Measurements from ENCODE around the gene SIDT1. TPM values are rescaled to one million over a fixed set of nuclear protein-coding genes. Genes with fewer than 3 reads are reported as not detected.

SIDT1 gene
- total RNA-seq, 3 donors from 2014 or later, result 22.4 to 61.2 (median 37.0) TPM

- no peaks in the 10 kb centered on the region for H3K36me3 ChIP-seq (ENCODE audit: low read depth)
- no peak overlapping the region for H3K4me3 ChIP-seq
- DNase-seq (no peak), ATAC-seq (no peak)
- intact Hi-C loops (cut with DNase I, micrococcal nuclease), result no loop called here
- TF ChIP-seq, protein P1, sequence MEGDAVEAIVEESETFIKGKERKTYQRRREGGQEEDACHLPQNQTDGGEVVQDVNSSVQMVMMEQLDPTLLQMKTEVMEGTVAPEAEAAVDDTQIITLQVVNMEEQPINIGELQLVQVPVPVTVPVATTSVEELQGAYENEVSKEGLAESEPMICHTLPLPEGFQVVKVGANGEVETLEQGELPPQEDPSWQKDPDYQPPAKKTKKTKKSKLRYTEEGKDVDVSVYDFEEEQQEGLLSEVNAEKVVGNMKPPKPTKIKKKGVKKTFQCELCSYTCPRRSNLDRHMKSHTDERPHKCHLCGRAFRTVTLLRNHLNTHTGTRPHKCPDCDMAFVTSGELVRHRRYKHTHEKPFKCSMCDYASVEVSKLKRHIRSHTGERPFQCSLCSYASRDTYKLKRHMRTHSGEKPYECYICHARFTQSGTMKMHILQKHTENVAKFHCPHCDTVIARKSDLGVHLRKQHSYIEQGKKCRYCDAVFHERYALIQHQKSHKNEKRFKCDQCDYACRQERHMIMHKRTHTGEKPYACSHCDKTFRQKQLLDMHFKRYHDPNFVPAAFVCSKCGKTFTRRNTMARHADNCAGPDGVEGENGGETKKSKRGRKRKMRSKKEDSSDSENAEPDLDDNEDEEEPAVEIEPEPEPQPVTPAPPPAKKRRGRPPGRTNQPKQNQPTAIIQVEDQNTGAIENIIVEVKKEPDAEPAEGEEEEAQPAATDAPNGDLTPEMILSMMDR (IDR thresholded peaks at IDR 0.05), result no peak
- H3K4me1 ChIP-seq (ENCODE audit: low read depth), result no peaks in the 10 kb centered on the region
- no peaks in the 10 kb centered on the region for H3K9me3 ChIP-seq
Measured at GRCh38 chr3:113499081-113499480, 33.3 kb upstream of the SIDT1 start.

DNA sequence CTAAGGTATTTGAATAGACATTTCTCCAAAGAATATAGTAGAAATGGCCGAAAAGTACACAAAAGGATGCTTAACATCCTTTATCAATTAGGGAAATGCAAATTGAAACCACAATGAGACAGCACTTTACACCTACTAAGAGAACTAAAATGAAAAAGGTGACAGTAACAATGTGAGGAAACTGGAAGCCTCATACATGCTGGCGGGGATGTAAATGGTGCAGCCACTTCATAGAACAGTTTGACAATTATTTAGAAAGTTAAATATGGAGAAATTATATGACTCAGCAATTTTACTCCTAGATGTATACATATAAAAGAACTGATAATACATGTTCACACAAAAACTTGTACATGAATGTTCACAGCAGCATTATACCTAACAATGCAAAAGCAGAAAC lies 30.8 kb upstream of the SIDT1 start:
- Histone ChIP-seq H3K36me3 (ENCODE audit: low read depth) (no peaks in the 10 kb centered on the region), H3K4me3 (no peak overlapping the region), H3K9me3 (no peaks in the 10 kb centered on the region), H3K4me1 (ENCODE audit: low read depth) (no peaks in the 10 kb centered on the region)
- DNase-seq, result no peak
- TF ChIP-seq, protein P1 (IDR thresholded peaks at IDR 0.05), result no peak
- ATAC-seq, result no peak
- intact Hi-C loops (cut with DNase I, micrococcal nuclease), result no loop called here

GRCh38 chr3:113505867-113506266 lies 26.5 kb upstream of the SIDT1 start:
- TF ChIP-seq, protein P1 (IDR thresholded peaks at IDR 0.05), result no peak
- DNase-seq (no peak), ATAC-seq (no peak)
- intact Hi-C loops (cut with DNase I, micrococcal nuclease), result no loop called here
- Histone ChIP-seq H3K4me1 (ENCODE audit: low read depth) (no peaks in the 10 kb centered on the region), H3K9me3 (no peaks in the 10 kb centered on the region), H3K4me3 (no peak overlapping the region), H3K36me3 (ENCODE audit: low read depth) (no peaks in the 10 kb centered on the region)

DNA sequence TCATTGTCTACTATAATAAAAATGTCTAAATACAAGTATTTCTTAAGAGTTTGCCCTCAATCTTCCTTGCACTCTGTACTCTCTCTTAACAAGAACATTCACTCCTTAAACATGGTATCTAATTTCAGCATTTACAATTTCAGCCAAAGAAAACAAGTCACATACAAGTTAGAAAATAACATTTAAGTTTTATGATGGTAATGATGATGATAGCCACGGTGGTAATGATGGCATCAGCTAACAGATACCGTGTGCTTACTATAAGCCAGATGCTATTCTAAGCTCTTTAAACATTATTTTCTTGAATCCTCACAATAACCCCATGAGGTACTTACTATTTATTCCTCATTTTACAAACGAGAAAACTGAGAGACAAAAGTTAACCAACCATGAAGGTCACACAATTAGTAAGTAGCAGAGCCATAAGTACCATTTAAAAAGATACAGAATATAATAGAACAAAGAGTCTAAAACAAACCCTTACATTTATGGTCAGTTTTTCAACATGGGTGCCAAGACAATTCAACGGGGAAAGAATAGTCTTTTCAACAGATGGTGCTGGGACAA lies 24.8 kb upstream of the SIDT1 start:
- ATAC-seq, result no peak
- TF ChIP-seq, protein P1 (IDR thresholded peaks at IDR 0.05), result no peak

GRCh38 chr3:113508966-113509365 lies 23.4 kb upstream of the SIDT1 start:
- intact Hi-C loops (cut with DNase I, micrococcal nuclease), result no loop called here
- no peak for ATAC-seq
- TF ChIP-seq, protein P1 (IDR thresholded peaks at IDR 0.05), result no peak
- H3K4me3 ChIP-seq, result no peak overlapping the region
- DNase-seq, result no peak
- no peaks in the 10 kb centered on the region for H3K36me3 ChIP-seq (ENCODE audit: low read depth)
- no peaks in the 10 kb centered on the region for H3K9me3 ChIP-seq
- peaks cover 6% of the 10 kb centered on the region for H3K4me1 ChIP-seq (ENCODE audit: low read depth)

More for the DNA sequence above, 24.8 kb upstream of the SIDT1 start:
- no peak overlapping the region for H3K4me3 ChIP-seq
- intact Hi-C loops (cut with DNase I, micrococcal nuclease), result no loop called here
- no peak for DNase-seq
- no peaks in the 10 kb centered on the region for H3K36me3 ChIP-seq (ENCODE audit: low read depth)
- H3K9me3 ChIP-seq, result no peaks in the 10 kb centered on the region
- H3K4me1 ChIP-seq (ENCODE audit: low read depth), result no peaks in the 10 kb centered on the region
